HCT116 (cell line): ENCODE data around the gene IBA57.

Experiments
- CTCF ChIP-seq, 3 experiments: fragments of 200-600 bp in 1 of 3; sonication (generic) in 1 of 3; IDR thresholded peaks in 2 of 3; conservative IDR thresholded peaks in 1 of 3; 2 replicates each; pipeline ENCODE4 v1.5.1; 2012 to 2017; ENCODE audit warnings: low read depth in 2 of 3, low read length in 2 of 3, antibody characterized with exemption in 1 of 3, borderline replicate concordance in 1 of 3, control low read depth in 1 of 3, mild to moderate bottlenecking in 1 of 3, mixed read lengths in 1 of 3, mixed run types in 1 of 3, moderate library complexity in 1 of 3; ENCODE audit not compliant: insufficient read depth in 1 of 3
- EZH2 ChIP-seq: fragments of 200-600 bp; sonication (generic); IDR thresholded peaks from 2 replicates; pipeline ENCODE4 v1.6.1; 2017; ENCODE audit warnings: antibody characterized with exemption, mixed run types
- EZH2phosphoT487 ChIP-seq: fragments of 200-600 bp; IDR thresholded peaks from 2 replicates; pipeline ENCODE4 v1.6.1; 2018; ENCODE audit warnings: antibody characterized with exemption, borderline replicate concordance
- MAX ChIP-seq: IDR thresholded peaks from 2 replicates; pipeline ENCODE4 v1.6.1; 2012
- POLR2A ChIP-seq: IDR thresholded peaks from 2 replicates; pipeline ENCODE4 v1.7.0; 2011; ENCODE audit warnings: borderline replicate concordance; ENCODE audit not compliant: insufficient read depth, insufficient read length; ENCODE audit errors: extremely low read depth
- SRF ChIP-seq: IDR thresholded peaks from 2 replicates; pipeline ENCODE4 v1.6.1; 2012; ENCODE audit warnings: low read depth
- TCF7L2 ChIP-seq: IDR thresholded peaks from 2 replicates; pipeline ENCODE4 v1.7.0; 2011; ENCODE audit warnings: borderline replicate concordance, inconsistent platforms; ENCODE audit not compliant: insufficient read depth, insufficient read length; ENCODE audit errors: extremely low read depth
- YY1 ChIP-seq: IDR thresholded peaks from 2 replicates; pipeline ENCODE4 v1.6.1; 2011; ENCODE audit warnings: low read length, low read depth, moderate library complexity, mild to moderate bottlenecking; ENCODE audit not compliant: insufficient replicate concordance; ENCODE audit errors: extremely low read depth

GRCh38 chr1:228150120-228150460, 15.5 kb upstream of the IBA57 start:
- TF ChIP-seq POLR2A (no peak), CTCF (IDR thresholded peaks at IDR 0.05 in 2 of 3, conservative IDR thresholded peaks at IDR 0.05 in 1 of 3; ENCODE audit: borderline replicate concordance in 1 of 3, insufficient read depth in 1 of 3, low read depth in 2 of 3, low read length in 2 of 3) (no peak), SRF (no peak), TCF7L2 (no peak), YY1 (no peak), EZH2 (no peak), MAX (no peak), EZH2phosphoT487 (no peak)
